Astrocyte of the cerebellum (primary cell): ENCODE measurements around the gene VIP.

Experiments used
- DNase-seq: peaks from one replicate; pipeline ENCODE4 v3.0.0-alpha.2; 2011; ENCODE audit warnings: low read depth
- H3K4me3 ChIP-seq: 2 replicates; pipeline ENCODE4 v1.5.1; 2011; ENCODE audit warnings: mild to moderate bottlenecking, low read depth, low read length, moderate library complexity
- in situ Hi-C: cut with HindIII; loops from 2 replicates; pipeline ENCODE4 v1.10.0; 2017; ENCODE audit warnings: low sequenced_read_pairs
- TF ChIP-seq, protein P1 (sequence below): IDR thresholded peaks from 2 replicates; pipeline ENCODE4 v1.5.1; 2012; ENCODE audit warnings: low read length, low read depth, moderate library complexity, mild to moderate bottlenecking; ENCODE audit errors: missing control alignments

The VIP gene

GRCh38 chr6:152769993-152770392 is 19.4 kb downstream of the VIP start:
- DNase-seq = no peak
- in situ Hi-C loops = no loop called here
- TF ChIP-seq, protein P1, sequence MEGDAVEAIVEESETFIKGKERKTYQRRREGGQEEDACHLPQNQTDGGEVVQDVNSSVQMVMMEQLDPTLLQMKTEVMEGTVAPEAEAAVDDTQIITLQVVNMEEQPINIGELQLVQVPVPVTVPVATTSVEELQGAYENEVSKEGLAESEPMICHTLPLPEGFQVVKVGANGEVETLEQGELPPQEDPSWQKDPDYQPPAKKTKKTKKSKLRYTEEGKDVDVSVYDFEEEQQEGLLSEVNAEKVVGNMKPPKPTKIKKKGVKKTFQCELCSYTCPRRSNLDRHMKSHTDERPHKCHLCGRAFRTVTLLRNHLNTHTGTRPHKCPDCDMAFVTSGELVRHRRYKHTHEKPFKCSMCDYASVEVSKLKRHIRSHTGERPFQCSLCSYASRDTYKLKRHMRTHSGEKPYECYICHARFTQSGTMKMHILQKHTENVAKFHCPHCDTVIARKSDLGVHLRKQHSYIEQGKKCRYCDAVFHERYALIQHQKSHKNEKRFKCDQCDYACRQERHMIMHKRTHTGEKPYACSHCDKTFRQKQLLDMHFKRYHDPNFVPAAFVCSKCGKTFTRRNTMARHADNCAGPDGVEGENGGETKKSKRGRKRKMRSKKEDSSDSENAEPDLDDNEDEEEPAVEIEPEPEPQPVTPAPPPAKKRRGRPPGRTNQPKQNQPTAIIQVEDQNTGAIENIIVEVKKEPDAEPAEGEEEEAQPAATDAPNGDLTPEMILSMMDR = no peak
- H3K4me3 ChIP-seq = no peak overlapping the region

DNA sequence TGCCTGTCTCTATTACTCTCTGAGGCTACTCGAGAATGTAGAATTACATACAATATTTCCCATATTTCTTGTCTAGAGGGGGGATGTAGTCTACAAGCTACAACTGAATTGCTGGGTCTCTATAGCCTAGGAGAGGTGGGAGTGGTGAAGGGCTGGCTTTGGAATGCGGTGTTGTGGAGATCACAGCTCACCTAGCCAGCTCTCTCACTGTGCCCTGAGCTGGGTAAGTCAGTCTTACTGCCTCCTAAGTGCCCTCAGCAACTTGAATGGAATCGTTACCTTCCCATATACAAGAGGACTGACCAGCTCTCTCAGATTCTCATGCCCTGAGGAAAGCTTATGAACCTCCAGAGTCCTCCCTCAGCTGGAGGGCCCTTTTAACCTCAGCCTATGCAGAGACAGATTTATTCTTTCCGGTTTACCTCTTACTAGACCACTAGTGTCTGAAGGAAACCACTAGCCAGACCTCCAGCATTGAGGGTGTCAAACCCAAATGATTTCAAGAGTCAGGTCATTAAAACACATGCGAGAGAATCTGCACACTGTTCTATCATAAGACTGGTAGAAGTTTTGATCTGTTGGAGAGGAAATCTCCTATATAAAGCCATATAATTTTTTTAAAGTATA is 20.6 kb downstream of the VIP start:
- in situ Hi-C loops = no loop called here
- TF ChIP-seq, protein P1 = no peak
- no peak overlapping the region for H3K4me3 ChIP-seq
- no peak for DNase-seq

DNA sequence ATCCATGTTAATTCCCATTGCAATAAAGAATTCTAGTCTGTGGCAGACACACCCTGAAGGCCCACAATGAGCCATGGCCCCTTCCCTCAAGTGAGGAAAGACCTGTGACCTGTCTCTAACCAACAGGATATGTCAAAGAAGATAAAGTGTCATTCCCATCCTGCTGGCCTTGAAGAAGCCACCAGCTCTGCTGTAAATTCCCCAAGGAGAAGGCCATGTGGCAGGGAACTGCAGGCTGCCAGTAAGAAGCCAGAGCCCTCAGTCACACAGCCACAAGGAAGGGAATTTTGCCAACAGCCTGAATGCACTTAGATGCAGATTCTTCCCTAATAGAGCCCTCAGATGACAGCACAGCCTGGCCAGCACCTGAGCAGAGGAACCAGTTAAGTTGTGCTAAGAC is 24.8 kb downstream of the VIP start:
- in situ Hi-C loops = no loop called here
- no peak for DNase-seq
- TF ChIP-seq, protein P1 = no peak
- no peak overlapping the region for H3K4me3 ChIP-seq

GRCh38 chr6:152776833-152777232 is 26.2 kb downstream of the VIP start:
- no peak for DNase-seq
- H3K4me3 ChIP-seq = no peak overlapping the region
- in situ Hi-C loops = no loop called here
- TF ChIP-seq, protein P1 = no peak

DNA sequence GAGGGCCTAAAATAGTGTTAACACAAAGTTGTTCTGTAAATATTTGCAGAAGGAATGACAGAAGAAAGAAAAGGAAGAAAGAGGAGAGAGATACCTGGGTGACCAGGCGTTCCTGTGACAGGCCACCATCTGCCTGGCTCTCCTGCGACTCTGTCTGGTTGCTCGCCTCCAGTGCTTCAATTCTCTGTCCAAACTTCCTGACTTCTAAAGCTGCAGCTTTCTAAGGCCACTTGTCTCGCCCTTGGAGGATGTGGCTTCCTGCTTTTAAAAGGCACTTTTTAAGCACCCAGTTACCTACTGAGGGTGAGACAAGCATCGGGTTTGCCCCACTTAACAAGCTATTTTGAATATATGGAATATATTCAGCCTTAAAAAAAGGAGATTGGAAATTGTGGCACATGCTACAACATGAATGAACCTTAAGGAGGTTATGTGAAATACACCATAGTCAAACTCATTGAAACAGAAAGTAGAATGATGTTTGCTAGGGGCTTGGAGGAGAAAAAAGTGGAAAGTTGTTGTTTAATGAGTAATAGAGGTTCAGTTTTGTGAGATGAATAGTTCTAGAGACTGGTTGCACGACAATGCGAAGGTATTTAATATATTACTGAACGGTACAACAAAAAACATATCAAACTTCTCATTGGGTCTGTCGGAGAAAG is 32.8 kb downstream of the VIP start:
- TF ChIP-seq, protein P1 = no peak
- DNase-seq = no peak
- in situ Hi-C loops = no loop called here
- H3K4me3 ChIP-seq = no peak overlapping the region

GRCh38 chr6:152794696-152795095 is 44.1 kb downstream of the VIP start:
- no peak overlapping the region for H3K4me3 ChIP-seq
- in situ Hi-C loops = no loop called here
- no peak for DNase-seq
- TF ChIP-seq, protein P1 = no peak
